Measurements from ENCODE around the gene ZNF142.
A peak's percentile ranks its signal among the peaks of the same experiment; 100 is the strongest.

ZNF142 gene

GRCh38 chr2:218655751-218656150 lies 3.7 kb downstream of the ZNF142 start:
- no peak for DNase-seq (ENCODE audit: low read depth)

- no peak for DNase-seq (ENCODE audit: low read depth)
Observed at GRCh38 chr2:218648787-218649100, 10.7 kb downstream of the ZNF142 start.

- DNase-seq (ENCODE audit: low read depth), result peak; percentile 13
Observed at GRCh38 chr2:218648088-218648786, 11.2 kb downstream of the ZNF142 start.

GRCh38 chr2:218645126-218645525 lies 14.3 kb downstream of the ZNF142 start:
- no peak for DNase-seq (ENCODE audit: low read depth)

GRCh38 chr2:218644721-218645120 lies 14.7 kb downstream of the ZNF142 start:
- no peak for DNase-seq (ENCODE audit: low read depth)

- DNase-seq (ENCODE audit: low read depth), result no peak
Observed at GRCh38 chr2:218643751-218644310, 15.6 kb downstream of the ZNF142 start.

- DNase-seq (ENCODE audit: low read depth), result no peak
Observed at GRCh38 chr2:218642786-218643185, 16.6 kb downstream of the ZNF142 start.

- no peak for DNase-seq (ENCODE audit: low read depth)
Observed at GRCh38 chr2:218642121-218642656, 17.2 kb downstream of the ZNF142 start.

- no peak for DNase-seq (ENCODE audit: low read depth)
Observed at GRCh38 chr2:218638372-218638771, 21.1 kb downstream of the ZNF142 start.

- DNase-seq (ENCODE audit: low read depth), result no peak
Observed at GRCh38 chr2:218635719-218636118, 23.7 kb downstream of the ZNF142 start.

GRCh38 chr2:218631837-218632236 lies 27.6 kb downstream of the ZNF142 start:
- no peak for DNase-seq (ENCODE audit: low read depth)

- no peak for DNase-seq (ENCODE audit: low read depth)
Observed at GRCh38 chr2:218627939-218628338, 31.5 kb downstream of the ZNF142 start.

- DNase-seq (ENCODE audit: low read depth), result no peak
Observed at GRCh38 chr2:218626369-218626768, 33.1 kb downstream of the ZNF142 start.

GRCh38 chr2:218623366-218623705 lies 36.1 kb downstream of the ZNF142 start:
- no peak for DNase-seq (ENCODE audit: low read depth)

GRCh38 chr2:218622606-218623365 lies 36.6 kb downstream of the ZNF142 start:
- DNase-seq (ENCODE audit: low read depth), result no peak

- DNase-seq (ENCODE audit: low read depth), result no peak
Observed at GRCh38 chr2:218621007-218621406, 38.4 kb downstream of the ZNF142 start.

GRCh38 chr2:218618102-218618860 lies 41.1 kb downstream of the ZNF142 start:
- DNase-seq (ENCODE audit: low read depth), result no peak

GRCh38 chr2:218615868-218616315 lies 43.5 kb downstream of the ZNF142 start:
- DNase-seq (ENCODE audit: low read depth), result no peak

GRCh38 chr2:218607436-218608115 lies 51.8 kb downstream of the ZNF142 start, which contains the start of gene PLCD4:
Gene PLCD4 (plus strand): TSS chr2:218607899. CDS start chr2:218615740, 7,841 bp downstream.
- no peak for DNase-seq (ENCODE audit: low read depth)

GRCh38 chr2:218605432-218605831 lies 54.0 kb downstream of the ZNF142 start:
- DNase-seq (ENCODE audit: low read depth), result no peak
